Spleen (tissue), 11 donors: ENCODE measurements around the gene WDR38. TPM values are rescaled to one million over a fixed set of nuclear protein-coding genes. Genes with fewer than 3 reads are reported as not detected.

Experiments used
- DNase-seq: peaks from one replicate; pipeline ENCODE4 v3.0.0-alpha.2; 2020
- H3K27ac ChIP-seq, 8 donors: fragments of 200-600 bp; sonication (generic) in 7 of 8; 1 replicate in 4 of 8; 2 replicates in 4 of 8; pipeline versions ENCODE4 v1.5.0 to v1.8.0; 2016 to 2021; ENCODE audit warnings: inconsistent platforms in 4 of 8, mild to moderate bottlenecking in 4 of 8, moderate library complexity in 1 of 8
- H3K27me3 ChIP-seq, 7 donors: fragments of 200-600 bp; sonication (generic) in 6 of 7; replicated peaks in 1 of 7; 1 replicate in 4 of 7; 2 replicates in 3 of 7; pipeline versions ENCODE4 v1.5.0 to v1.8.0; 2016 to 2021; ENCODE audit warnings: inconsistent platforms in 3 of 7, mild to moderate bottlenecking in 1 of 7
- H3K36me3 ChIP-seq, 6 donors: fragments of 200-600 bp; sonication (generic) in 5 of 6; 1 replicate in 4 of 6; 2 replicates in 2 of 6; pipeline versions ENCODE4 v1.5.0 to v1.8.0; 2016 to 2021; ENCODE audit warnings: inconsistent platforms in 2 of 6
- H3K4me1 ChIP-seq, 6 donors: fragments of 200-600 bp; sonication (generic) in 5 of 6; 1 replicate in 3 of 6; 2 replicates in 3 of 6; pipeline versions ENCODE4 v1.5.0 to v1.8.0; 2016 to 2021; ENCODE audit warnings: inconsistent platforms in 3 of 6
- H3K4me3 ChIP-seq, 8 donors: fragments of 200-600 bp; sonication (generic) in 7 of 8; 1 replicate in 4 of 8; 2 replicates in 4 of 8; pipeline versions ENCODE4 v1.5.0 to v1.8.0; 2016 to 2021; ENCODE audit warnings: inconsistent platforms in 4 of 8, mild to moderate bottlenecking in 4 of 8, moderate library complexity in 2 of 8
- H3K9me3 ChIP-seq, 8 donors: fragments of 200-600 bp; sonication (generic) in 7 of 8; 1 replicate in 4 of 8; 2 replicates in 4 of 8; pipeline versions ENCODE4 v1.5.0 to v1.8.0; 2016 to 2021; ENCODE audit warnings: inconsistent platforms in 4 of 8
- CTCF ChIP-seq, 11 experiments: fragments of 200-600 bp in 7 of 11; fragments of 450-650 bp in 4 of 11; sonication (generic) in 4 of 11; IDR thresholded peaks in 8 of 11; conservative IDR thresholded peaks in 3 of 11; 1 replicate in 7 of 11; 2 replicates in 4 of 11; pipeline versions ENCODE4 v1.4.0 to v1.8.0; 2016 to 2021; ENCODE audit warnings: antibody characterized with exemption in 11 of 11, inconsistent platforms in 4 of 11, mild to moderate bottlenecking in 1 of 11
- POLR2A ChIP-seq, 3 donors: fragments of 450-650 bp; IDR thresholded peaks; one replicate each; pipeline ENCODE4 v1.5.1; 2017; ENCODE audit warnings: antibody characterized with exemption in 3 of 3, mild to moderate bottlenecking in 1 of 3
- POLR2AphosphoS5 ChIP-seq, 3 donors: sonication (generic); formaldehyde crosslinking; IDR thresholded peaks; one replicate each; pipeline ENCODE4 v1.5.1; 2017; ENCODE audit warnings: antibody characterized with exemption in 3 of 3
- WGBS, 5 donors: extraction: QIAGEN DNeasy Blood & Tissue Kit in 3 of 5; methylation state at CpG; one replicate each; pipeline versions ENCODE4 v1.1.5 to v1.1.7; 2013 to 2018; 5-methylcytosine and 5-hydroxymethylcytosine counted together
- intact Hi-C: fragments of 100-400 bp; cut with DNase I; formaldehyde crosslinking; loops from one replicate; pipeline ENCODE4 v1.15.0; 2023; ENCODE audit warnings: low total_unique reads
- polyA plus RNA-seq, 3 donors: library from polyadenylated mRNA; stranded (reverse); fragments of 200-250 nt; gene quantifications; one replicate each; pipeline ENCODE4 v1.2.1, GENCODE V29; 2013
- total RNA-seq, 7 donors: library from RNA; depleted of rRNA in 3 of 7; stranded (reverse); fragments of >200 nt in 3 of 7; fragmentation: NEBNext Ultra II Directional in 4 of 7; extraction: Animal tissue kit (Norgen Biotek cat#: 25700) in 4 of 7; gene quantifications; one replicate each; pipeline versions ENCODE4 v1.1.0 to v1.2.1, GENCODE V29; 2016 to 2021
- donor health status: healthy with polysubstance abuse.
- donor health status: DM: no; HTN: no; CAD: no; lungs with moderate emphysema.
- donor health status: DM: no; HTN: no; CAD: no.
- donor health status: Bipolar disorder and iron deficiency.
- donor health status: healthy.
- donor health status: DM: no; HTN: no; CAD: no.
- donor health status: DM: yes; HTN: yes; CAD: no.

The WDR38 gene
- total and polyA plus RNA-seq, 10 donors: not detected

- DNase-seq: no peak
- Histone ChIP-seq H3K27ac (peak overlapping the region in 6 of 8 donors; percentile 12 to 98 (median 96)), H3K36me3 (peaks cover 0 to 76% (median 55%) of the 10 kb centered on the region in 6 donors), H3K27me3 (no peaks in the 10 kb centered on the region), H3K9me3 (no peaks in the 10 kb centered on the region), H3K4me1 (peaks cover 42 to 80% (median 59%) of the 10 kb centered on the region in 6 donors), H3K4me3 (peak overlapping the region in 1 of 8 donors; percentile 98)
- TF ChIP-seq POLR2A (IDR thresholded peaks at IDR 0.05) (no peak), CTCF (IDR thresholded peaks at IDR 0.05 in 8 of 11, conservative IDR thresholded peaks at IDR 0.05 in 3 of 11) (no peak), POLR2AphosphoS5 (IDR thresholded peaks at IDR 0.05) (peak in 2 of 3 donors; percentile 26 to 57)
- intact Hi-C loops: loop anchor here (10.0 kb wide), 1 partner anchor 61 kb away; no protein-coding TSS in a partner anchor
- 77 to 89% (median 83%) methylated on average over 11 to 14 of the region's 14 CpGs for WGBS, 5 donors
Observed at GRCh38 chr9:124873664-124874063, 20.4 kb downstream of the WDR38 start.

GRCh38 chr9:124875501-124875900 is 22.2 kb downstream of the WDR38 start:
- no peak for DNase-seq
- H3K4me3 ChIP-seq: no peak overlapping the region
- H3K4me1 ChIP-seq: peaks cover 39 to 76% (median 54%) of the 10 kb centered on the region in 6 donors
- H3K36me3 ChIP-seq: peaks cover 0 to 95% (median 71%) of the 10 kb centered on the region in 6 donors
- no peaks in the 10 kb centered on the region for H3K9me3 ChIP-seq
- H3K27ac ChIP-seq: peak overlapping the region in 1 of 8 donors; percentile 98
- no peaks in the 10 kb centered on the region for H3K27me3 ChIP-seq
- intact Hi-C loops: loop anchor here (10.0 kb wide), 1 partner anchor 59 kb away; no protein-coding TSS in a partner anchor
- TF ChIP-seq POLR2A (IDR thresholded peaks at IDR 0.05) (no peak), CTCF (IDR thresholded peaks at IDR 0.05 in 8 of 11, conservative IDR thresholded peaks at IDR 0.05 in 3 of 11) (no peak), POLR2AphosphoS5 (IDR thresholded peaks at IDR 0.05) (peak in 1 of 3 donors; percentile 33)
- WGBS, 5 donors: 83 to 90% (median 85%) methylated on average over 6 of the region's 6 CpGs

- DNase-seq: no peak
- 87 to 90% (median 90%) methylated on average over 14 of the region's 14 CpGs for WGBS, 5 donors
- intact Hi-C loops: loop anchor here (10.0 kb wide), 1 partner anchor 58 kb away; no protein-coding TSS in a partner anchor
Observed at GRCh38 chr9:124877021-124877782, 23.9 kb downstream of the WDR38 start.

GRCh38 chr9:124878021-124878420 is 24.8 kb downstream of the WDR38 start:
- Histone ChIP-seq H3K4me1 (peaks cover 14 to 62% (median 32%) of the 10 kb centered on the region in 6 donors), H3K36me3 (peaks cover 0 to 100% (median 94%) of the 10 kb centered on the region in 6 donors), H3K4me3 (no peak overlapping the region), H3K9me3 (no peaks in the 10 kb centered on the region), H3K27ac (peak overlapping the region in 1 of 8 donors; percentile 13), H3K27me3 (no peaks in the 10 kb centered on the region)
- TF ChIP-seq POLR2A (IDR thresholded peaks at IDR 0.05) (no peak), CTCF (IDR thresholded peaks at IDR 0.05 in 8 of 11, conservative IDR thresholded peaks at IDR 0.05 in 3 of 11) (no peak), POLR2AphosphoS5 (IDR thresholded peaks at IDR 0.05) (no peak)
- DNase-seq: peak; percentile 1
- 72 to 97% (median 88%) methylated on average over 1 of the region's 1 CpG for WGBS, 5 donors
- intact Hi-C loops: loop anchor here (10.0 kb wide), 1 partner anchor 57 kb away; no protein-coding TSS in a partner anchor

More at GRCh38 chr9:124877021-124877782, 23.9 kb downstream of the WDR38 start:
- Histone ChIP-seq H3K4me1 (peaks cover 22 to 70% (median 40%) of the 10 kb centered on the region in 6 donors), H3K4me3 (no peak overlapping the region), H3K36me3 (peaks cover 0 to 99% (median 87%) of the 10 kb centered on the region in 6 donors), H3K9me3 (no peaks in the 10 kb centered on the region), H3K27ac (no peak overlapping the region), H3K27me3 (no peaks in the 10 kb centered on the region)
- TF ChIP-seq POLR2AphosphoS5 (IDR thresholded peaks at IDR 0.05) (peak in 2 of 3 donors; percentile 13 to 45), POLR2A (IDR thresholded peaks at IDR 0.05) (no peak)
